Thyroid gland (tissue), 4 donors: ENCODE results near the gene GKN2.

ENCODE experiments used
- CTCF ChIP-seq, 6 experiments: fragments of 200-600 bp in 3 of 6; fragments of 450-650 bp in 3 of 6; sonication (generic) in 3 of 6; IDR thresholded peaks; one replicate each; pipeline ENCODE4 v1.5.1; 2016 to 2019; ENCODE audit warnings: antibody characterized with exemption in 6 of 6, mild to moderate bottlenecking in 2 of 6, inconsistent platforms in 1 of 6, moderate library complexity in 1 of 6
- POLR2A ChIP-seq, 2 donors: fragments of 450-650 bp; IDR thresholded peaks; one replicate each; pipeline ENCODE4 v1.6.1; 2017; ENCODE audit warnings: antibody characterized with exemption in 2 of 2, mild to moderate bottlenecking in 2 of 2, moderate library complexity in 1 of 2

GRCh38 chr2:68934021-68934420, 18.7 kb downstream of the GKN2 start:
- TF ChIP-seq CTCF (IDR thresholded peaks at IDR 0.05) = no peak
- no peak for TF ChIP-seq POLR2A (IDR thresholded peaks at IDR 0.05)
